ENCODE data around the gene AP1B1. TPM values are rescaled to one million over a fixed set of nuclear protein-coding genes. Genes with fewer than 3 reads are reported as not detected.

The AP1B1 gene
- total RNA-seq, 1 donor from 2014 or later, result 37.1 TPM

DNA sequence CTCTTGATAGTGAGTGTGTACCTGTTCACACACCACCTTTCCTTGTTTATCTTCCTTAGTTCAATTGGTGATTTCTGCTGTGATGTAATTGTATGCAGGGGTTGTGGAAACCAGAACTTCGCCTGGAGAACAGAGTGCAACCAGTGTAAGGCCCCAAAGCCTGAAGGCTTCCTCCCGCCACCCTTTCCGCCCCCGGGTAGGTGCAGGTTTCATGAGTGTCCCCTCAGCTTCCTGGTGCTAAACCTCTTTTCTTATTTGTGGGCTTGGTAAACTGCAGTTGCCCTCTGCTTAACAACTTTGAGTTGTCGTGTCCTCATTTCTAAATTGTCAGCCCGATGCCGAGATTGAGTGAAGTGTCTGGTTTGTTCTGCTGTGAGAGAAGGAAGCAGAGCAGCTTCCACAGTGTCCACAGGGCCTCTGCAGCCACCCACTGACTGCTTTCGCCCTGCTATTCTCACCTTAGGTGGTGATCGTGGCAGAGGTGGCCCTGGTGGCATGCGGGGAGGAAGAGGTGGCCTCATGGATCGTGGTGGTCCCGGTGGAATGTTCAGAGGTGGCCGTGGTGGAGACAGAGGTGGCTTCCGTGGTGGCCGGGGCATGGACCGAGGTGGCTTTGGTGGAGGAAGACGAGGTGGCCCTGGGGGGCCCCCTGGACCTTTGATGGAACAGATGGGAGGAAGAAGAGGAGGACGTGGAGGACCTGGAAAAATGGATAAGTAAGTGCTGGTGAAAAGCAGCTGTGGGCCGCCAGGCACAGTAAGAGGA is 89.1 kb downstream of the AP1B1 start:
- DNase-seq, result no peak

DNA sequence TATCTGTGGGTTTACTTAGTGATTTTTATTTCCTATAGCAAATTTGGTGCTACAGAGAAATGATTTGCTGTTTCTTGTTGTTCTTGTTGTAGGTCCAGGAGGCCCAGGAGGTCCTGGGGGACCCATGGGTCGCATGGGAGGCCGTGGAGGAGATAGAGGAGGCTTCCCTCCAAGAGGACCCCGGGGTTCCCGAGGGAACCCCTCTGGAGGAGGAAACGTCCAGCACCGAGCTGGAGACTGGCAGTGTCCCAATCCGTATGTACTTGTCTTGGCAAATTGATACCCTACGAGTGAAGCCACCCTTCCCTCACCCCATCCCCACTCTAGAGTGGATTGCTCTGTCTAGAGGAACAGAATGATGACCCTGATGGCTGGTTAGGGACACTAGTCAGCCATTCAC is 89.7 kb downstream of the AP1B1 start:
- DNase-seq, result no peak

DNA sequence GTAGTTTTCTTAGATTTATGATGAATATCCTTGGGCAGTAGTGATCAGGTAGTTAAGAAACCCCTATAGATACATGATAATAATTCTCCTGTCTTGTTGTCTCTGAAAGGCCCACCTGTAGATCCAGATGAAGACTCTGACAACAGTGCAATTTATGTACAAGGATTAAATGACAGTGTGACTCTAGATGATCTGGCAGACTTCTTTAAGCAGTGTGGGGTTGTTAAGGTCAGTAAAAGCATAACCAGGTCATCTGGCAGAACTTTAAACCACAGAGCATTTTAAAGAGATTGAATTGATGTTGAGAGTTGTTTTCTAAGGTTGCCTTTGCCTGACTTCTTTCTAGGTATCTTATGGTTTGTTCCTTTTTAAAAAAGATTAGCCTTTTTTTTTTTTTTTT is 96.0 kb downstream of the AP1B1 start:
- no peak for DNase-seq

DNA sequence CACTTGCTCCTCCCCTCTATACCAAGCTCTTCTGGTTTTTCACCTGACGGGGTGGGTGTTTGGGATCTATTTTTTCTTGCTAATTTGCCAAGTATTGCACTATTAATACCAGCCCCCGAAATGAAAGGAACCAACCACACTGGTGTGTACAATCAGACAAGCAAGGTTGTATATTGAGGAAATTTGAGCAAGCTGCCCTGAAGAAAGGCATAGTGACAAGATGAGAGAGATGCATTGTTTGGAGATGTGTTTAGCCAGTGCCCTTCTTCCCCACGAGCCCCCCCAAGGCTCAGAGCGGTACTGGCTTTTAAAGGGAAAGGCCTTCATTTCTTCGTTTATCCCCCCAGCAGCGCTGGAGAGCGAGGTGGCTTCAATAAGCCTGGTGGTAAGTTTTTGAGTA is 97.2 kb downstream of the AP1B1 start:
- no peak for DNase-seq

DNA sequence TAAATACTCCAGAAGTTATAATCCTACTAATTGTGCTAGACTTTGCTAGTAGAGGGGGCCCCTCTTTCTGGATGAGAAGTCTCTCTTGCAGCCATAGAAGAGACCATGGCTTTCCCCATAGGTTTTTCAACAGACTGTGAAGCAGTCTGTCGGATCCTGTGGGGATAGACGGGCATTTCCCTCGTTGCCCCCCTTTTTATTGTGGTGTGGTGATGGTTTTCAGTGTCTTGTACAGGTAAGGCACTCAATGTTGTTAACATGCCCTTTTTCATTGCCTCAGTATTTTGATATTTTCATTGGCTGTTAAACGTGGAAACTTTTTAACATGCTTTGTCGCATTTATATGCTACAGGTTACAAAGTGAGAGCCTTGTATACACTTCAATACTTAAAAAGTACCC is 98.3 kb downstream of the AP1B1 start:
- DNase-seq, result no peak

DNA sequence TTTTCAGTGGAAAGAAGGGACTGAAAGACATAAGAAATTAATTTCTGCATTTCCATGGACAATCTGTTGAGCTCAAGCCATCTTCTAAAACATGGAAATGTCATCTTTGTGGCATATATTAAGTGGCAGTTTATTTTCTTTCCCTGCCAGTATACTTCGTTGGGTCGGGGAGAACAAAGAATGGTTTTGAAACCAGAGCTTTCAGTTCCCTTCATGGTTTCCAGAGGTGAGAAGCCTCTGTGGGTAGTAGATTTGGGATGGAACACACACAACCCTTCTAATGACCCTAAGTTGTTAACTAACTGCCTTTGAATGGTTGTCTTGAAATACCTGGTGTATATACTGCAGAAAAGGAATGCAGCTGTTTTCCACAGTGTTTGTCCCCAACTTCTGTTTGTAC is 99.5 kb downstream of the AP1B1 start:
- DNase-seq, result no peak

DNA sequence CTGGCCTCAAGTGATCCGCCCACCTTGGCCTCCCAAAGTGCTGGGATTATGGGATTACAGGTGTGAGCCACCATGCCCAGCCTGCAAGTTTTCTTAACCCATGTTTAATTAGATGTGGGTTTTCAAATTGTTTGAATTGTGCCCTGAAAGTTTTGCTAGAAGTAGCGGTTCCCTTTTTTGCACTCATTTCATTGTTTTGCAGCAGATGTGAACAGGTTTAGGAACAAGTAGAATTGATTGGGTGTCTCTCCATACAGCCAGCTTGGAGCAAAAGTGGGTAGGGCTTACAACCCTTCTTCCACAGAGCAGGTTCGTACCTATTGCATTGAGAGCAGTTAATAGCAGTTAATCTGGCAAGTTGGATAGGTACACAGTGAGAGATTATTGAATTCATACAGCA is 104.2 kb downstream of the AP1B1 start:
- DNase-seq, result no peak

DNA sequence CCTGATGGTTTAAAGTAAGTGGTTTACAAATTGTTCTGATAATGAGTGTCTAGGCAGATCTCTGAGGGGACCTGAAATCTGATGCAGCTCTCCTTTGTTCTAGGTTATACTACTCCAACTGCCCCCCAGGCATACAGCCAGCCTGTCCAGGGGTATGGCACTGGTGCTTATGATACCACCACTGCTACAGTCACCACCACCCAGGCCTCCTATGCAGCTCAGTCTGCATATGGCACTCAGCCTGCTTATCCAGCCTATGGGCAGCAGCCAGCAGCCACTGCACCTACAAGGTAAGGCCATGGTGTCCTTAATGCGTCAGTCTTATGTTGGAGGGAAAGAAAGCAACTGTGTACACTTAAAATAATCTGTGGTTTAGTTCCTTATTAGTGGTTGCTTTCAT is 110.4 kb downstream of the AP1B1 start:
- no peak for DNase-seq

Small RNAs within 50 kb of the gene (small RNA-seq; reads per million reads assigned to genes)
- gene AC000041.1 (not detected), gene MIR3653 (not detected)

Other genes starting within 250 kb of the AP1B1 start
- 31.8 TPM for gene EMID1, start 182.7 kb downstream of the AP1B1 start, total RNA-seq
- gene RHBDD3, start 120.6 kb downstream of the AP1B1 start, total RNA-seq, result 14.3 TPM
- 186 TPM for gene EWSR1, start 120.3 kb downstream of the AP1B1 start, total RNA-seq
- gene GAS2L1, start 81.9 kb downstream of the AP1B1 start, total RNA-seq, result 7.3 TPM
- 15.0 TPM for gene RASL10A, start 72.9 kb downstream of the AP1B1 start, total RNA-seq
- gene RFPL1, start 50.0 kb upstream of the AP1B1 start, total RNA-seq, result not detected
- 0.47 TPM for gene NEFH, start 91.6 kb upstream of the AP1B1 start, total RNA-seq
- 33.5 TPM for gene THOC5, start 165.2 kb upstream of the AP1B1 start, total RNA-seq
- 65.4 TPM for gene NIPSNAP1, start 192.5 kb upstream of the AP1B1 start, total RNA-seq
- gene NF2, start 215.1 kb upstream of the AP1B1 start, total RNA-seq, result 41.6 TPM